GM18508 (cell line): Measurements from ENCODE around the gene TTLL7.
"Not testable (repeated sequence)": the region's sequence is repeated elsewhere in the genome, so short reads cannot be mapped to it uniquely, and the experiment has no call there.

Experiments
- ATAC-seq: cut with Tn5 transposase; IDR thresholded peaks from one replicate; pipeline ENCODE4 v1.9.1; 2021; ENCODE audit warnings: moderate number of reproducible peaks; ENCODE audit not compliant: insufficient read depth, unreplicated experiment

TTLL7 gene

DNA sequence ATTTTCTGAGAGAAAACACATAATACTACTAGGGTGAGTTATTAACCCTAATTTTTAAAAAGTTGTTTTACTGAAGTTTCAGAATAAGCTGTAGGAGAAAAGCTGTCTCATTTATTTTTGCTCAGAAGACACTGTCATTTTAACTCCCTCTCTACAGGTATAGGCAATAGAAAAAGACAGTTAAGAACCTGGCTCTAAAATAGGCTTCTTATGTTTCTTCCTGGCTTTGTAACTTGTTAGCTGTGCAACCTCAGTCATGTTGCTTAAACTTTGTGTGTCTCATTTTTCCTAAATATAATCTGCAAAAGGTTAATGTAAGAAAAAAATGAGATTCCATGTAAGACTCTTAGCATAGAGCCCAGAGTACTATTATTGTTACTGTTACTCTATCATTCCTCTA is 64.4 kb downstream of the TTLL7 start:
- no peak for ATAC-seq

DNA sequence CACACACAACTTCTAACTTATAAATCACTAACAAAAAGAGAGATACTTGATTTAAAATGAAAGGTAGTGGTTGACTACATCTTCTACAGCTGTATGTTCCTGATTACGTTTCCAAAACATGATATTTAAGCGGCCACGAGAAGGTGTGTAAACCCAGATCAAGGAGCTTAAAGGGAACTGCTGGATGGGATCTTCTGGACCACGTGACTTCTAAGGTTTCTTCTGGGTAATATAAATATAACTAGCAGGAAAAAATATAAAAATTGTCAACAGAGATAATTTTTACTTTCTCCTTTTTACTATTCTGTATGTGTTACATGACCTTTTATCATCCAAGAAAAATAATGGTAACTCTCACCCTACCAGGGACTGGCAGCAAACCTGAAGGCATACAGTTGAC is 66.2 kb downstream of the TTLL7 start:
- ATAC-seq: no peak

DNA sequence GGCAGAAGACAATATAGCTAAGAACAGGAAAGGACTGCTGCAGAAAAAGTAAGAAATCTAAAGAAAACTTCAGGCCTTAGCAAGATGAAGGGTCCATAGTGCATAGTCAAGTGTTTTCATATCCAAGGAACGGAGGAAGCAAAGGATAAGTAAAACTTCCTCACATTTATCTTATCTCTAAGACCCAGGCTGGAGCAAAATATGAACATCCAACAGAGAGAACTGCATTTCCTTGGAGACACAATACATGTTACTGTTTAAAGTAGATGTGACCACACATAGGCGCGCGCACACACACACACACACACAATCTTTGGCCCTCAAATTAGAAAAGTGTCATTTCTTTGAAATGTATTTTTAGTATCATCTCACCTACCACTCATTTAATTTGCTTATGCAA is 66.7 kb downstream of the TTLL7 start:
- ATAC-seq: no peak

DNA sequence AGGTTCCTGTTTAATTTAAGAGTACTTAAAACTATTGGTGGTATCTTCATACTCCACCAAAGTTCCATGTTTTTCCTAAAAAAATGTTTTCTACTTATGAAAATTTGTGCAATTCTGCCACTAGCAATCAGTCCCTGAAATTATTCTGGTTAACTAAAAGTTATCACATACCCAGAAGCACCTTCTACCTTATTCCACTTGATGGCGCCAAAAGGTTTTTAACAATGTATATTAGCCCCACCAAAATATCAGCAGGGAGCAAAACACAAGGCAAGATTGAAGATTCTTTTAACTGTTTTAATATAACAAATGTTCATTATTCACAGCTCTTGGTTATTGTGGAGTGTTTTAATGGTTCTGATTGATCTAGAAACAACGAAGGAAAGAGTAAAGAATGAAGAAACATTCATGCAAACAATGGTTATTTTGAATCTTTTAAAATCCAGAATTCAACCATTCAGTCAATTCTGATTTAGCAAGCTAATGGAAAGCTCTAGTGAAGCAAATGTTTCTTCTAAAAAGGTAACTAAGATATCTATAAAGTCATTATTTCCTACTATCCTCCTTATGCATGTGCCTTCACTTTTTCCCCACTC is 67.2 kb downstream of the TTLL7 start:
- ATAC-seq: peak; percentile 54

DNA sequence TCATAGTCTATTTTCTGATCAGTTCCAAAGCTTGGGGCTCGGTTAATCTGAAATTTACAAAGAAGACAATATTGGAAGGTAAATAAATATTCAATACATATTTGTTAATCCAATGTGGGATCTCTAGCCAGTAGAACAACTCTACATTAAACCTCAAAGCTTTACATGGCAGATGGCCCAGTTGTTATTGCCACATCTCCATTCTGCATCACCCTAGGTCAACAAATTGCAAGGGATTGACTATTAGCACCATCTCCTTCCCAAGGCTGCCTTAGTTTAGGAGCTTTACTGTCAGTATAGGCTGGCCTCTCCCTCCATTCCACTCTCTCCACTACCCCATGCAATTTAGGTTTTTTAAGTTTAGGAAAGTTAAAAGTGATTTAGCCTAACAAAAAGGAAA is 69.7 kb downstream of the TTLL7 start:
- no peak for ATAC-seq

DNA sequence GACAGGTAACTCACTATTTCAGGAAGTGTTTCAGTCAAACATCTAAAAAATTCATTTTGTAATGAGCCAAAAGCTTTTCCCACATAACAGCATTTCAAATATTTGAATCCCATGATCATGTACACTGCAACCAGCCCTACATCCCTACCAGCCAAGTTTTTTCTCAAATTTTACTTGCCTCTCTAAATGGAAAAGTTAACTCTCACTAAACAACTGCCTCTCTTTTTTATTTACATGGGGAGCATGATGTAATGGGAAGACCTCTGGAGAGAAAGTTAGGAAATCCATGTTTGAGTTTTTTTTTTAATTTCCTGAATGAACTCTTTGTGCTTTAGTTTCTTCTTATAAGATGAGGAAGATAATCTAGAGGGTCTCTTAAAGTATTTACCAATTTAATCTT is 70.5 kb downstream of the TTLL7 start:
- no peak for ATAC-seq

DNA sequence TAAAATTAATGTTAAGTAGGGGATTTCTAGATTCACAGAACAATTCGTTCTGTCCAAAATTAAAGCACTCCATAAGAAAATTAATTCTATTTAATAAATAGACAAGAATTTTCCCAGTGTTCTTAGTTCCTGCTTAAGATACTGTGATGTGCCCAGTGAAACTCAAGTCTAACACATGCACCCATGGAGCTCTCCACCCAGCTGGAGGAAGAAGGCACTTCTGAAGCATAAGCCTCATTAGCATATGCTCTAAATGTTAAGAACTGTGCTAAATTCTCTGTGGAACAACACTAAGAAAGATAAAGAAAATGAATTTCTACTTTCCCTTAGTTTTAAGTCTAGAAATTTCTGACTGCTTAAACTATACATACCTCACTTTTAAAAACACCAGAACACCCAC is 71.2 kb downstream of the TTLL7 start:
- ATAC-seq: no peak

DNA sequence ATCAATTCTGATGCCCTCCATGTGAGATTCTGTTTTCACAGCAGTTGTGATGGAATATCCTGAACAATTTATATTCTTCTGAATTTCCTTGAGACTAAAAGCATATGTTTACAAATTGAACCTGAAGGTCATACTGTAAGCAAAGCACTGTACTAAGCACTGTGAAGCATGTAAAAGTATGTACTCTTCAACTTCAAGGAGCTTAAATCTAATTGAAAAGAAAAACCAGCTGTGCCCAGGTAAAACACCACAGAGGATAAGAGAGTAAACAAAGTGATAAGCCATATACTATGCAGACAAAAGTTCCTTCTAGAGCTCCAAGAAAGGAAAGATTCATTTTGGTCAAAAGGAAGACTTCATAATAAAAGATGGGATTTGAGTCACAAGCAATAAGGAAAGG is 71.9 kb downstream of the TTLL7 start:
- no peak for ATAC-seq

DNA sequence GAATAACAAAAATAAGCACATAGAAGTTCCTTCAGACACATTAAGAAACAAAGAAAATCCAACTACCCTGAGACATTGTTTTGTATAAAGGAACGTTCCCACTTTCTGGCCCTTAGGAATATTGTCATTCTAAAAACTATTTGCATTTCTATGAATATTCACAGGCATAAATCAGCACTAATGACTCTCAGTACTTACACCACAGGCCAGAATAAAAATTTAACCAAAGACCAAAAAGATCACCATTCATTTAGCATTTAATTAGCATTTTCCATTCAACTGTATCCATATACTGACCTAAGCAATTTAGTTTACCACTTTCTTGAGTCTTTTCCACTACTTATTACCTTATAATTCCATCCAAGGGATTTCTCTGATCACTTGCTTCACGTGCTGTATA is 75.4 kb downstream of the TTLL7 start:
- ATAC-seq: no peak

DNA sequence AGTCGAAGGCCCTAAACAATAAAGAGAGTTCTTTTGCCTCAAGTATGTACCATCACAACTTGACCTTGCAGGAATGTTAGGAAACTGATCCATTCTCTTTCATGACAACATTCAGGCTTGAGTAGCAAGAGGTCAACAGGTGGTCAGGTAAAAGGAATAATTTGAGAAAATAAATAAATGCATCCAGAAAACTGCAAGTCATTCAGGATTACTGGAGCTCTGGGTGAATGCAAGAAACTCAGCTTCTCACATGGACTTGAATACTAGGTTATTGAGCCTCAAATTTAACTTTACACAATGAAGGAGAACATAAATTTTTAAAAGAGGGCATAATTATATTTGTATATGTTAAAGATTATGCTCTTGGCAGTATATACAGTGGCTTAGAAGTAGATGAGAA is 76.5 kb downstream of the TTLL7 start:
- no peak for ATAC-seq

DNA sequence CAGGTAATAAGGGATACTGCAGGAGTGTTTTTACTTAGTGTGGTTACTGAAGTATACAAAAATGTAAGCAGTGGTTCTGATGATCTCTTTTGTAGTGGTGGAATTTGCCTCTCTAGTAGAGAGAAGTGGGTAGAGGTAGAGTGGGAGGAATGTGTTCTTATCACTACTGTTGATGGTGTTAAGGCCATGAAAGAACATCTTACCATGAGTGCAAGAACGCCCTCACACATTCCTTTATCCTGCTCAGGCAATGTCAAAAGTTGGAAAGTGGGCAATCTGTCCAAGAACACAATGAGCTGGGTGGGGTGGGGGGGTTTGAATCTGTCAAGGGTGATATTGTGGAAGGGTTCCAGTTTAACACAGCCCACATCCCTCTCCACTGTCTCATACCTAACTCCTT is 78.6 kb downstream of the TTLL7 start:
- ATAC-seq: no peak

DNA sequence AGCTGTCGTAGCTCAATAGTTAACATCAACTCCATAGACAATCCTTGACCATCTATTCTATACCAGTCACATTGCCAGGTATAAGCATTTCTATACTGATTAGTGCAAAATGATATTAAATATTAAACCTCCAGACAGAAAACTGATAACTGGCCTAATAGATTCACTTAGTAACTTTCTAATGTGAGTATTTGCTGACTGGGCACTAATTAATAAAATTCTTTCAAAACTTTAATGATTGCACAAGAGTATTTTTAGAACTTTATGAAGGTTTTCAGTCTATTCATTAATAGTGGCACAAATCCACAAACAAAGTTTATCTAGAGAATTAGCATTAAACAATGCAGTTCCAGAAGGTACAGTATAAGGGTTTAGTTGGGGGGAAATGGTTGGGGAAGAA is 79.1 kb downstream of the TTLL7 start:
- ATAC-seq: no peak

DNA sequence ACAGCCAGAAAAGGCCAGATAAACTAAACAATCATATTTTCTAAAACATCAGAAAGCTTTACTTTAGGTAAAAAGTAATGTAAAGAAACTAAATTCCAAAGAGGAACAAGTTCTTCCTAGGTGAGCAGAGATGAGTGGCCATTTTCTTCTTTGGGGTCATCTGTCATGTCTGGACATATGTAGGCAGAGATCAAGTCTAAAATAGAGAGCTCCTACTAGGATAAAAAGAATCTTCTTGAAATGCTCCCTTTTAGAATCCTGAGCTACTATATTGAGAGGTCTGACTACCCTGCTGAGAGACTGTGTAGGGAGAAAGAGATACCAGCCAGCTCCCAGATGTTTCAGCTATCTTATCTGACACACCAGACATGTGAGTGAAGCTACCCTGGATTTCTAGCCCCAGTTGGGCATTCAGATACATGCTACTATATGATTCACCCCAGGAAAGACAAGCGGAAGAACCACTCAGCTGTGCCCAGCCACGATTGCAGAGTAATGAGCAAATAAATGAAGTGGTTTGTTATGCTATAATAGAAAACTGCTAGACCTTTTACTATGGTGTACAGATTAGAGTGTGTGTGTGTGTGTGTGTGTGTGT is 80.1 kb downstream of the TTLL7 start:
- no peak for ATAC-seq

DNA sequence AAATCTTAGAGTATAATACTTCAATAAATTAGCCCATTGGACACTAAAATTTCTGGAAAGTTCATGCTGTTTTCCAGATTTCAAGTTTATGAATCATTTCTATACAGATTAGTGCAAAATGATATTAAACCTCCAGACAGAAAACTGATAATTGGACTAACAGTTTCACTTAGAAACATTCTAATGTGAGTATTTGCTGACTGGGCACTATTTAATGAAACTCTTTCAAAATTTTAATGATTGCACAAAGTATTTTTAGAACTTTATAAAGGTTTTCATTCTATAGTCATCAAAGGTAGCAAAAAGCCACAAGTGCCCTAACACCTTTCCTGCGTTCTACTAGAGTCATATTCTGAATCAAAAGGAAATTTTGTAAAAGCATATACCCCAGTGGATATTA is 81.0 kb downstream of the TTLL7 start:
- no peak for ATAC-seq

DNA sequence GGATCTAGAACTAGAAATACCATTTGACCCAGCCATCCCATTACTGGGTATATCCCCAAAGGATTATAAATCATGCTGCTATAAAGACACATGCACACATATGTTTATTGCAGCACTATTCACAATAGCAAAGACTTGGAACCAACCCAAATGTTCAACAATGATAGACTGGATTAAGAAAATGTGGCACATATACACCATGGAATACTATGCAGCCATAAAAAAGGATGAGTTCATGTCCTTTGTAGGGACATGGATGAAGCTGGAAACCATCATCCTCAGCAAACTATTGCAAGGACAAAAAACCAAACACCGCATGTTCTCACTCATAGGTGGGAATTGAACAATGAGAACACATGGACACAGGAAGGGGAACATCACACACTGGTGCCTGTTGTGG is 82.8 kb downstream of the TTLL7 start:
- not testable (repeated sequence) for ATAC-seq

DNA sequence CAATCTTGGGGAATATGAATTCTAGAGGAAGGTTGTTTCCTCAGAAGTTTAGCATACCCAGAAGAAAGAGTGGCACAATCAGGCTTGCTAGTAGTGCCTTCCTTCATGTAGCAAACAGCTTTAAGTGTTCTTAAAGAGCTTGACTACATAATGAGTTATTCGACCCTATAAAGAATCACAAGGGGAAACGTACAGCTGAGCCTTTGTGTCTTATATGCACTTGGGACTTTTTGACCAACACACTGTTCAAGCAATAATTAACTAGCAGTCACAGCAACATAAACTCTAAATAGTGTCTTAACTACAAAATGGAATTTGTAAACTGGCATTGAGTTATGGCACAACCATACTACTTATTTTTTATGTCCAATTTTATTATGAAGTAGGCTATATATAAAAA is 86.1 kb downstream of the TTLL7 start:
- ATAC-seq: no peak

DNA sequence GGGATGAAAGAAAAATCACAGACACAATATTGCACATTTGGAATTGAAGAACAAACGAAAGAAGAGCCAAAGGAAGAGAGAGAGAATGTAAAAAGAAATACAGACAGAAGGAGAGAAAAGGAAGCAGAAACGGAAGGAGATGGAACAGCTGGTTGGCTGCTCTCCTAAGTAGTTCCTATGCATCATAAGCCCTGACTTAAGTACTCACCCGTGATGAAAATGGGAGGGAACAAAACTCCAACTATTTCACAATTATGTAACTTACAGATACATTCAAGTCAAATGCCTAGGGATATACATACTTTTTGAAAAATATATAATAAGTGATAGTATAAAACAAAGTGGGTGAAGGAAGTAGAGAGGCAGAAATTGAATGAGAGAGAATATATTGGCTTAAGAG is 88.5 kb downstream of the TTLL7 start:
- ATAC-seq: no peak

DNA sequence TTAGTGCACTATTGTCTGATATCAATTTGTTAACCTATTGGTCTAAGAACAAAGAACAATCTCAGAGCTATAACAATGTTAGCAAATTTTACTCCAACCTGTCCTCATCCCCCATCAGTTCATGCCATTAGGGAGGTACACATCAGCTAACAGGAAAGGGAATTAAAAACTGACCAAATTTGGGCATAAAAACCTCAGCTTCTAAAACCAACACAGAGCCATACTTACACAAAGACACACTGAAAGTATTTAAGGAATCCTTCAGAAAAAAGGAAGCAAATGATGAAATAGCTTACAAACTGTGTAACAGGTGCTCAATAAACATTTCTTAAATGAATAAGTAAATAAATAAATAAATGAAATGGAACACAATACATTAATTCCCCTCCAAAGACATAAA is 89.2 kb downstream of the TTLL7 start:
- ATAC-seq: no peak

DNA sequence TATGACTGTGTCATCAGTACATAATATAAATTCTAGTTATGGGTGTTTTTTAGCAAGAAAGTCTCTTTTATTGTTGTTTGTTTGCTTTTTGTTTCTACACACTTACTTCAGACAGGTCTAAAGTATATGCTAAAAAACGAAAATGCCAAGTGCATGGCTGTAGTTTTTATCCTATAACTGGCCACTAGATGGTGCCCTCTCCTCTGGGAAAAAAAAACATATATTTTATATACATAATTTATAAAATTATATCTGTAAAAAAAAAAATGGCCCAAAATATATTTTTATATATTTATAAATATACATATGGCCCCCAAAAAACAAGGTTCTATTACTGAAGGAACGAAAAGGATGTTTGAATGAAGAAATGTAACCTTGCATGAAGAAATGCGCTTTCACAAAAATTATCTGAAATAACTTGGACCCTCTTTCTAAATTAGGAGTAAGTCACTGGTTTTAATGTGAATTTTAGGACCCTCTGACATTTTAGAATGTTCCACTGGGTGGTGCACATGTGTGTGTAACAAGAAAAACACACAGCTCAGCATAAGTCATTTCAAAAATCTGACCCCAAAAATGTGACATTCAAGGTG is 93.5 kb downstream of the TTLL7 start:
- no peak for ATAC-seq

DNA sequence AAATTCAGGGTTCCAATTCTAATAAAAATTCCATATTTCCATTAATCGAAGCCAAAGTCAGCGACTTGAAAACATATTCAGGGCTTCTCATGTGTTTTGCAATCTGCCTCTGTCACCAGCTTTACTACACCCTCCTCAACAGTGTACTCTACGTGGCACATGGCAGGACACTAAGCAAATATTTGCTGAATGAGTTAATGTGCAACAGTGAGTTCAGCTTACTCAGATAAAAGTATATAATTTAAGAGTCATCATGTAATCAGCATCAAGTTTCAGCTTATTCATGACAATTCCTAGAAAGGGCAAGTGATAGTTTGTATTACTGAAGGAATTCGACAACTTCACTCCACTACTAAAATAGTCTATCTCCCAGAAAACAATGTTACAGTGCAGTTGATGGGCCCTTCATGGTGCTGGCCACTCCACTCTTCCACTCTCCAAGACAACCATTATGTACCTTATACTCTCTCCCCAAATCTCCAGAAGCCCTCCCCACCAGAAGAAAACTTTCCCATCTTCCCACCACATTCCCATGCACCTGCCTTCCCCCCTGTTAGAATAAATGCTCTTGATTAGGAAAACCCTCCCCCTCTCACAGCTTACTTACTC is 97.3 kb downstream of the TTLL7 start:
- ATAC-seq: no peak

DNA sequence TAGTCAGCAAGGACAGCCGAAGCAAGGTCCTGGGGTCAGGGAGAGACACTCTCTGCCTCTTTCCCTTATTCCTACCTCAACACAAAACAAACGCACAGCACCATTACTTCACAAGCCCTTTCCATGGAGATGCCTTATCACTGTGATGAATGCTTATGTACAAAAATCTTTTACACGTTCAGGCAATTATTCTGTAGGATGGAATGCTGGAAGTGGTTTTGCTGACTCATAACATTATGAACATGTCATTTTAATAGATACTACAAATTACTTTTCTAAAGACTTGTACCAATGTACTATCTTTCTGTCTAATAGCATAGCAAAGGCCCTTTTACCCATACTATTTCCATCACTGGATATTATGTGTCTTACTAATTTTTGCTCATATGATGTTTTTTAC is 98.4 kb downstream of the TTLL7 start:
- no peak for ATAC-seq

DNA sequence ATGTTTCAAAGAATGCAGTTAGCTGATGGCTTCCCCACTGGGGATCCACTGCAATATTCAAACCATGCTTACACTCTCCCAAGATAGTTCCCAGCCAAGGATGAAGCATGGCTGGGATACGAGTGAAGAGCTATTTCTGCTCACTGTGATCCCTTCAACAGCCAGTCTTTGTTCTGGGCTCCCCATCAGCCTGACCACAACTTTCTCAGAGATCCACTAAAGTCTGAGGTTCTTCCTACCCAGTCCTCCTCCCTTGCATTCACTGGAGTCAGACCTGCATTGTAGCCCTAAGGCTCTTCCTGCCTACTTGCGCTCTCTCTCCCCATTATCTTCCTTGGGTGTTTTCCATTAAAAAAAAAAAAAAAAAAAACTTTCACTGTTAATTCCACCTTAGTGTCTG is 101.4 kb downstream of the TTLL7 start:
- ATAC-seq: no peak
